NCI-H128 (cell line): ENCODE measurements around the gene STK32B.
A peak's percentile ranks its signal among the peaks of the same experiment; 100 is the strongest.

Experiments used
- DNase-seq: peaks from one replicate; lab custom pipeline; 2025; ENCODE audit not compliant: unreplicated experiment; lab: John Stamatoyannopoulos, UW

STK32B gene

DNA sequence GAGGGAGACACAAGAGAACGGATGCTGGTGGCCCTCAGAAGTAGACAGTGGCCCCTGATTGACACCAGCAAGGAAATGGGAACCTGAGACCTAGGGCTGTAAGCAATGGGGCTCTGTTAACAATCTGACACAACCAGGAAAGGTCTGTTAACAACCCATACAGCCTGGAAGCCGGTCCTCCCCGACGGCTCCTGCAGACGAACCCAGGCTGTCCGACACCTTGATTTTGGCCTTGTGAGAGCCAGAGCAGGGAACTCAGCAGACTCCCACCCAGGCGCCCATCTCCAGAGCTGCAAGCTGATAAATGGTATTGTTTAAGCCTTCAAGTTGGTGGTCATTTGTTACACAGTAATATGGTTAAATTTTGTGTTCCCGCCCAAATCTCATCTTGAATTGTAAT is 21.8 kb upstream of the STK32B start:
- no peak for DNase-seq

DNA sequence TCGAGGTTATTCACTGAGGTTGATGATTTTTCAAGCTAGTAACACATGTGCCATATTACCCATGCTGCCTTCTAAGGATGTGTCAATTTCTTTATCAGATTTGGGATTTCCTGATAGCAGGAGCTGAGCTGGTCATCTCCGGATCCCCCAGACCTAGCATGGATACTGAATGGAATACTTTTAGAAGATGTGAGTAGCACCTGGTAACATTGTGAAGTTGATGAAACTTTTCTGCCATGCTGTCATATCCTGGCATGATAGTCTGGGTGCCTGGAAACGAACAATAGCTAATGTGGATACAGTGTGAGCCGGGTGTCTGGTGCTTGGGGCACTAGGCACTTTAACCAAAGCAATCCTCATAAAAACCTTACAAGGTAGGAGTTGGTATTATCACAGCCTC is 21.1 kb upstream of the STK32B start:
- no peak for DNase-seq

DNA sequence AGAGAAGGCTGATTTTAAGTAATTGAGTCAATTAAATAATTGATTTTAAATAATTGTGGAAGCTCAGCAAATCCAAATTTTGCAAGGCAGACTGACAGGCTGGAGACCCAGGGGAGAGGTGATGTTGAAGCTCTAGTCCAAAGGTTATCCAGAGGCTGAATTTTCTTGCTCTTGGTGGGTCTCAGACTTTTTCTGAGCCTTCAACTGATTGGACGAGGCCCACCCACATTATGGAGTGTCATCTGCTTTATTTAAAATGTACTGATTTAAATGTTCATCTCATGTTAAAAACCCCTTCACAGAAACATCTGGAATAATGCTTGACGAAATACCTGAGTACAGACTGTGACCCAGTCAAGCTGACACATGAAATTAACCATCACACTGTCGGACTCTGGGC is 20.4 kb upstream of the STK32B start:
- DNase-seq = no peak

DNA sequence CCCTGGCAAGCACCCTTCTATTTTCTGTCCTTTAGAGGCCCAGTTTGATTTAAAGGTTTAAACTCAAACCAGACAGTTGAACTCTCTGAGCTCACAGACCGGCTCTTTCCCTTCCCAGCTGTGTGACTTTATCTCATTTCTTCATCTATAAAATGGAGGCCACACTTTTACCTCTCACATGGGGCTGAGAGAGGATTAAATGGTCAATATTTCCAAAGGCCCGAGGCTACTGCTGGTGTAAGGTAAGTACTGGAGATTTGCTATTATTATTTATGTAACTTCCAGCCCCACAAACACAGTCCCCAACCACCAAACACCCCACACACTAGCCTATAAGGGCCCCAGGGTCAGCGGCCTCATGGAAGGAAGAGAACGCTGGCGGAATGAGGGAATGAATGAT is 18.5 kb upstream of the STK32B start:
- DNase-seq = no peak

DNA sequence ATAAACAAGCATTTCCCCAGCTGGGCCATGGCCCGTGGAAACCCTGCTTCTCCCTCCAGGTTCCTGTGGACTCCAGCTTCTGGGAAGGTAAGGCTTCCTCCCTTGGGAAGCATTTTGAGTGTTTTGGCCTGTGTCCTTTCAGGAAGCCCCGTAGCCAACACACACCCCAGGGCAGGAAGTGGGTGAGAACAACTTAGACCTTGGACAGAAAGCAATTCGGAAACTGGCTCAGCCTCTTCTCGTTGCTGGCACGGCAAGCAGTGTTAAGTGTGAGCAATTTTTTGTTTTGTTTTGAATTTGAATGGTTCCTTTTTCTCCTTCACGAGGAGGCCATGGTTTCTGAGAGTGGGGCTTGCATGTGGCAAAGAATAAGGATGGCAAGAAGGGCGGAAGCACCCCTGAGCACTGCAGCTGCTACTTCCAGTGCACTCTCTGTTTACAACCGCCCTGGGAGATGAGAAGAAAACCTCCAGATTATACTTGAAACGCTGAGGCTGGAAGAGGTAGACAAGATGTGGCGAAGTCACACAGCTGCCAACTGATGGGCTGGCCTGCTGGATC is 17.9 kb upstream of the STK32B start:
- no peak for DNase-seq

DNA sequence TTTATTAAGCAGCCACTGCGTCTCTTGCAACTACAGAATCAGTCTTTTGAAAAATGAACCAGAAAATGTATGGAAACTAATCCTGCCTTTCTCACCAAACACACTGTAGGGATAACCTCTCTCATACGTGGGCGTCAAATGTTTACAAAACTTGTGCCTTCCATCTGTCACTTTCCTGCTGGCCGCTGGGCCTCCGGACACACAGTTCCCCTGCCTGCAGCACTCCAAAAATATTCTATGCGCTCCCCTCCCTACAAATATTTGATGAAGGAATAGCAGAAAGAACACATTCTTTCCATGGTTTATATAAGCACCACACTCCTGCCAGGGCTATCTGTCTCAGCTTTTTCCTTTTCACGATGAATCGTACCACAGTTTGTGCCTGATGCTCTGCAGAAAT is 17.1 kb upstream of the STK32B start:
- no peak for DNase-seq

DNA sequence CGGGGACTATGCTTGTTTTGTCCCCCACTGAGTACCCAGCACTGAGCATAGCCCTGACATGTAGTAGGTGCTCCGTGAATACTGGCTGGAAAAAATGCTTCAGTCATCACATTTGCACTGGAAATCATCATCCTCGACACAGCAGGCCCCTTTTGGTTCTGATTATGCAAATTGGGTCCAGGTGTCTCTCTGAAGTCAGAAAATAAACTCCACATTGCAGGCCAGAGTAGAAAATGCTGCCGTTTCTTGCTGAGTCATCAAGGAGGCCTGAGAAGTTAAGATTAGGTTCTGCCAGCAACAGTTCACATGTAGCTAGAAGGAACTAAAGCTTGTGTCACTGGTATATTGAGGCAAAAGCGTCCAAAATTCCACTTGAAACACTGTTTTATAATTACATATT is 15.0 kb upstream of the STK32B start:
- DNase-seq = no peak

DNA sequence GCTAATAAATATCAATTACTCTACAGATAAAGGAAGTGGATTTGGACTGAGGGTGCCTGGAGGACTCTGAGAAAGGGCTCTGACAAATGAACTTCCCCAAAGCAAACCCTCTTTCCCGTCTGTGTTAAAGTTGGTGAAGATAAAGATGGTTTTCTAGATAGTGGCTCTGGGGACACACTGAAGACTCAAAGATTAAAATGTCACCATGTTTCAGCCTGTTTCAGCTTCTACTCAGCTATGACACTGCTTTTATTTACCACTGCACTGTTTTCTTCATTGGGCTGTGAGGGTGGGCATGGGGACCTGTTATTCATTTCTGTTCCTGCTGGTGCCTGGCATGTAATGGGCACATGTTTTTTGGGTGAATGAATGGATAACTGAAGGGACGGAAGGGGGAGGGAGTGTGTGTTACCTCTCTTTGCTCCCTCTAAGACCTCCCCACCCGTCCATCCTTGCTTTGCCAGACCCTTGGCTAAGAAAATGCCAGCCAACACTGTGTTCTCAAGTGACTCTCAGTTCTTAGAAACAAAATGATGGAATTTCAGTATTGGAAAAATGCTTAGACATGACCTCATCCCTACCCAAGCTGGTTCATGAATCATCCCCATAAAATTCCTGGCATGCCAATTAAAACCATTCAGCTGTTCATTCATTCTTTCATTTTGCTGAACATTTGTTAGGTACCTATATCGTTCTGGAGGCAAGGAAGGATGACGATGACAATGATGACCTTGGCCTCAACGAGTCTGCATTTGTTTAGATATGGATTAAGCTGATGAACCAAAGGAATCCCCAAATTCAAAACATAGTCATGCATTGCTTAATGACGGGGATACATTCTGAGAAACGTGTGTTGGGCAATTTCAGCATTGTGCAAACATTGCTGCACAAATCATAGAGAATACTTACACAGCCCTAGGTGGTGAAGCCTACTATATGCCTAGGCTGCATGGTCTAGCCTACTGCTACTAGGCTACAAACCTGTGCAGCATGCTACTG is 13.4 kb upstream of the STK32B start:
- DNase-seq = no peak

DNA sequence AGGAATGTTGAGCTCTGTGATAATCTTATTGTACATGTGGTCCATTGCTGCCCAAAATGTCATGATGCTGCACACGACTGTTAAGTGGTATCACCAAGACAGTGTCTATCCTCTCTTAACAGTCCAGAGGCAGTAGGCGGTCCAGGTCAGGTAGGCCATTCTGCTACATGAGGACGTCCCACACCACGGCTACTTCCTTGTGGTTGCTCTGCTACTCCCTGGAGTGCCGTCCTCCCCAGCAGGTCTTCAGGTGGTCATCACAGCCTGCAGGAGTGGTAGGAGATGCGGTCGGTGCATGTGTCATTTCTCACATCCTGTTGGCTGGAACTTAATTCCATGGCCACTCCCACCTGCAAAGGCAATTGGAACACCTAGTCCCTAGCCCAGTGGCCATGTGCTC is 11.5 kb upstream of the STK32B start:
- DNase-seq = no peak

DNA sequence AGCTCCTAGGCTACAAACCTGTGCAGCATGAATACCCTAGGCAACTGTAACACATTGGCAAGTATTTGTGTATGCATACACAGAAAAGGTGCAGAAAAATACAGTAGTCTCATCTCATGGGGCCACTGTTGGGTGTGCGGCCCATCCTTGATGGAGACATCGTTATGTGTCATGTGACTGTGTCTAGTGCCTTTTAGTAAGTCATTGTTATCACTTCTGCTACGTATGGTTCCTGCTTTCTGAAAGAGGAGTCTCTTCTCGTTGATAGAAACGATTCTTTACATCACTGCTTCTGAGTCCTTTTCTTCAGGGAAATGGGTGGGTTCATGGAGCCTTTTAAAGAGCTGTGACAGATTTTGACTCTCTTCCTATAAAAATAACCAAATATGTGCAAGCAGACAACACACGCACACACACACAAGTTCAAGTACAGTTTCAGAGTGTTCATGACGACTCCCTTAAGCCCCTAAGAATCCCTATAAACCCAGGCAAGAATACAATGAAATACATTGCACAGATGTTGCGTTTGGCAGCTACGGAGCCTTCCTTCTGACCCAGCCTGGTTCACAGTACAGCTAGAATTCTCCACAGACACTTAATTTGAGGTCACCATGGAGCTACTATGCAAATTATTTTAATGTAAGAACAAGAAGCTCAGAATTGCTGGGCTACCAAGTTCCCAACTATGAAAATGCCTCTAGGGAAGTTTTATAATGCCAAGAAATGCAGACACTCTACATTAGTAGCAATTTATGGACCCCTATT is 10.2 kb upstream of the STK32B start:
- DNase-seq = no peak

DNA sequence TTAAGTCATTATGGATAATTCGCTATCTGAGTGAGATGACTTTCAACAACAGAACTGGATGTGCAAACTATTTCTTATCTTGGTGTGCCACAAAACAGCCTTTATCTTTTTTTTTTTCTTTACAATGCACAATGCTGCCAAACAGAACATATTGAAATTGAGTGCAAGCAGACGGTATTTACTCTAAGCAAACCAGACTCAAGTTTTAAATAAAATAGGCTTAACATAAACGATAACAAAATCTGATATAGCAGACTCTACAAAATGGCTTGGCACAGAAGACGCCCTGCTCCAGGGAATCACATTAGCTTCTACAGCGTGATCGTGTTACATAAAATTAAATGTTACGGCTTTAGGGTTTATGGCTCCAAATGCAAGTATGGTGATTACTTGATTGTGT is 9.6 kb upstream of the STK32B start:
- peak; percentile 1 for DNase-seq

DNA sequence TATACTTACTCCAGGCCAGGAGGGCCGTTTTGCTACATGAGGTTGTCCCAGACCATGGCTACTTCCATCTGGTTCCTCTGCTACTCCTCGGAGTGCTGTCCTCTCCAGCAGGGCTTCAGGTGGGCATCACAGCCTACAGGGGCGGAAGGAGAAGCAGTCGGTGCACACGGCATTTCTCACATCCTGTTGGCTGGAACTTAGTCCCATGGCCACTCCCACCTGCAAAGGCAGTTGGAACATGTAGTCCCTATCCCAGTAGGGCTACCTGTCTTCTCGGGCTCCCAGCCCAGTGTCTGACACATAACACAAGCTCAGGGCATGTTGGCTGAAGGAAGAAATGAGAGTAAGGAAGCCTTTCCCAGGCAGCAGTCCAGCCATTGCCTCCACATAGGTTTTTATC is 7.7 kb upstream of the STK32B start:
- no peak for DNase-seq

DNA sequence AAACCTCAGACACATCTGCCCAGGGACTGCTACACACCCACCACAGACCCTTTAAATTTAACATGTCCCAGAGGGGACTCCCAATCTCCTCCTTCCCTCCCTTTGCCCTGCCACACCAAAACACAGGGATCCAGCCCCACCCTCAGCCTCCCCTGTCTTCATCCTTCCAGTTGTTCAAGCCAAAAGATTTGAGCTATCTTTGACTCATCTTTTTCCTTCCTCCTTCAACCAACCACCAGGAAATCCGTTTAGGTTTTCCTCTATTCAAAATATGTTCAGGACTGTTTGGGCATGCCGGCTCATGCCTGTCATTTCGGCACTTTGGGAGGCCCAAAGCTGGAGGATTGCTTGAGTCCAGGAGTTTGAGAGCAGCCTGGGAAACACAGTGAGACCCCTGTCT is 6.9 kb upstream of the STK32B start:
- no peak for DNase-seq

DNA sequence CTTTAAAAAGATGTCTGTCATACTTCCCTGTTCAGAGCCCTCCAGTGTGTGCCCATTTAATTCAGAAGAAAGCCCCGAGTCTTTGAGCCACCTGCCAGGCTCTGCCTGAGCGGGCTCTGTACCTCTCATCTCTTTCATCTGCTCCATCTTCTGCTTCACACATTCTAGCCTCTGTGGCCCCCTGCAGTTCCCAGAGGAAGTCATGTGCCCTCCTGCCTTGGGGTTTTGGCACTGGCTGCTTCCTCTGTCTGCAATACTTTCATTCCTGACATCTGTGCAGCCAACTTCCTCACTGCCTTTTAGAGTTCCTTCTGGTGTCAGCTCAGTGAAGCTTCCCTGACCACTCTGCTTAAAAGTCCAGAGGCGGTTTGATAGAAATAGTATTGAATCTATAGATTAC is 6.2 kb upstream of the STK32B start:
- DNase-seq = no peak

DNA sequence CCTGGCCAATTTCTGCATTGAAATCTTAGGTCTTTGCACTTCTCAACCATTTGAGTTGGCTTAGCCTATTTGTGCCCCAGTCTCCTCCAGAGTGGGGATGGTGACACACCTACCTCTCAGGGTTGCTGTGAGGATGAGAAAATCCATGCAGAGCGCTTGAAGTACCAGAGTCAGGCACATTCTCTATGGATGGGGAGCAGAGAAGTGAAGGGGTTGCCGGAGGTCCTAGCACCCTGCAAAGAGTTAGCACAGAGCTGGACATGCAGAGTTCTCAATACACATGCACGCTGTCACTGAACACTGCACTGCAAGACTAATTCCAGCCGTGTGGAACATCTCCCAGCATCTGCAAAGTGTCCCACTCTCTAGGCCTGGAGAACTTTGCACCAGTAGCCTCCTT is 2.6 kb upstream of the STK32B start:
- DNase-seq = no peak

DNA sequence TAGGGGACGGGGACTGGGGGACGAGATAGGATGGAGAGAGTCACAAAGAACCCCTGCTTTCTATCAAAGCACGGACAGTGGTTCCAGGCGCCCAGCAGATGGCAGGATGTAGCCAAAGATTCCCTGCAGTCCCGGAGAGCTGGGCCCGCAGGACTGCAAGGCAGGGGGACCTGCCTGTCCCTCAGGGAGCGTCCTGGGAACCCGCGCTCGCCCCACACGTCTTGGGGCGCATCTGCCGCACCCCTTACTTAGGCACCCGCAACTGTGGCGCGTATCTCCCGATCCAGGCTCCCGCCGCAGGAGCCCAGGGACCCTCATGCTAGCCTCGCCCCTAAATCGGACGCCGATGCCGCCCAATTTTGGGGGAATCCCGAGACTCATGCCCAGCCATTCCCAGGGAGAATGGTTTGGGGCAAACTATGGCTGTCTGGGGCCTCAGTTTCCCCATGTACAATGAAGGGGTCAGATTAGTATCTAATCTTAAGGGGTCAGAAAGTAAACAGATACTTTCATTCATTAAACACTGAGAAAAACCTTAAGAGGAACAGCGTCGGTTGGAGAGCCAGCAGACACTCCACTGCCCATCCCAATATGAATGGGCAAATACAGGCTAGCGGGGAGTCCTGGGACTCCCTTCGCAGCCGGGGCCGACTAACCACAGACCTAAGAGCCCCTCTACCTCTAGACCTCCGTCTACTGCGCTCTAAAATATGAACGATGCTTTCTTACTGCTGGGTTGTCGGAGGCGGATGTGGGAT is 581 bp upstream of the STK32B start:
- peak; percentile 16 for DNase-seq

DNA sequence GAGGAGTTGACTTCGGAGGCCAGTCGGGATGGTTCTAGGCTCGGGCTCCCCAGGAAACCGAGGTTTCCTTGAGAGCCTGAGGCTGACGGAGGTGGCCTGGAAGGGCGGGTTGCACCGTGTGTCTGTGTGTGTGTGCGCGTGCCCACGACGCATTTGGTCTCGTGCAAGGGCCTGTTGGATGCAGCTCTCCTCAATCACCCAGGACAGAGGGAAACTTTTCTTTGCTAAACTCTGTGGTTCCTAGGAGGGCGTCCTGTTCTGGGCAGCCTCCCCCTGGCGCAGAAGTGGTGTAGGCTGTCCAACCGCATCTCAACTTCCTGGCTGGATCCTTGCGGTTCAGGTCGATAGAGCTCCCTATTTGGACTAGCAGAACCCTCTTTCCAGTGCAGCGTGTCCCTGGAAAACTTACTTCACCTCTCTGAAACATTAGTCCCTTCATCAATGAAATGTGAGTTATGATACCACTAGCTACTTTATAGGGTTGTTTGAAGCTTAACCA is 973 bp downstream of the STK32B start:
- no peak for DNase-seq

DNA sequence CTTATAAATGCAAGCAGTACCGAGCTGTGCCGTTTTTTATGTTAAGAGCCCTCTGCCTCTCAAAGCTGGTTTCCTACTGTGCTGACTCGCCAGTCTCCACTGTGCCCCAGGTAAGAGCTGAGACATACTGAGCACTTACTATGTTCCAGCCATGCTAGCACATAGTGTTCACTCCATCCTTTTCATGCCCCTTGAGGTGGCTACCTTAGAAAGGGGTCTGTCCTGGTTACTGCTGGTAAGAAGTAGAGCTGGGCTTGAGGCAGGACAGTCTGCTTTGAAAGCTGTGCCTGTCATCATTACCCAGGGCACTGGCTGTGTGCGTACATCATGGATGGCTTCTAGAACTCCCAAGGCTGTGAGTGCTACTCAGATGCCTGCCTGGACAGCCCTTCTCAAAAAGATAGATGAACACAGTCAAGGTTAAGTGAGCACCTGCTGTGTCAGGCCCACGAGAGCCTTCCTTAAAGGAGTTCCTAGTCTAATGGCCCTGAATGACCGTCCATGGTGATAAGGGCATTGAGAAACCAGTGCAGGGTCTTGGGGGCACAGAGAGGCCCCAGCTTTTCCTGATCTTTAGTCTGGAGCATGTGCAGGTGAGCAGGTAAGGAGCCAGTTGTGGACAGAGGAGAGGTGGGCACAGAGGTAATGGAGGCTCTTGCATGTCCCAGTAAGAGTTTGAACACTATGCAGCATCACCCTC is 1.6 kb downstream of the STK32B start:
- DNase-seq = no peak

DNA sequence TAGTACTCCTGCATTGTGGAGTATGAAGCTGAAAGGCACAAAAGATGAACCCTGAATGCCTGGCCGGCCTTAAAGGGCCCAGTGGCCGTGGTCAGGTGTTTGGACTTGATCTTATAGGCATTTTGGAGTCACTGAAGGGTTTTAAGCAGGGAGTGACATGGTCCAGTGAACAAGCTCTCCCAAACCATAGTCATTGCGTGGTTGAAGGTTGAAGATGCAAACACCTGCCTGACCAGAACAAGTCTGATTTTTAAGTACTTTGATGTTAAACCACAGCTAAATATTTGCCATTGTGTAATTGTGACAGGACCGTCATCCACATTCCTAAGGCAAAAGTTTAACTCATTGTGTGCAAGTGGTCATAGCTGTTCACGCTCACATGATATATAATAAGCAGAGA is 3.3 kb downstream of the STK32B start:
- no peak for DNase-seq

DNA sequence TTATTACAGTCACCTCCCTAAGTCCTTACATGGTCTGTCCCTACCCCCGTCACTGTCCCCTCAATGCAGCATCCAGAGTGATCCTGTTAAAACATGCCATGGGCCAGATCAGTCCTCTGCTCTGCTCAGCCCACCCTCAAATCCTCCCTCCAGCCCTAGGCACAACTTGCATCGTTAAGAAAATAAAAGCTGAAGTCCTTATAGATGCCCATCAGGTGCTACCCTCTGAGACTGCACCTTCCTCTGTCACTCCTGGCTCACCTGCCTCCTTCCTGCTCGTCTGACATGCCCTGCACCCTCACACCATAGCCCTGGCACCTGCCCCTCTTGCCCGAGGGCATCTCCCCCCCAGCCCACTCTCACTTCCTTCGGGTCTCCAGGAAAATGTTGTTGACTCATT is 4.1 kb downstream of the STK32B start:
- DNase-seq = no peak
